K562 (cell line): ENCODE results near the gene NR5A1. TPM values are rescaled to one million over a fixed set of nuclear protein-coding genes. Genes with fewer than 3 reads are reported as not detected.

Experiments
- ATAC-seq: fragments of 200-7000 bp; cut with Tn5 transposase; 3 replicates; pipeline ENCODE4 v1.9.1; 2020; ENCODE audit warnings: moderate library complexity
- BruUV-seq: library from RNA; stranded (reverse); fragments of 400-500 nt; replicated peaks from 2 replicates; lab custom pipeline; 2021; lab: Mats Ljungman, UMichigan
- CTCF ChIA-PET: fragments of 300-600 bp; formaldehyde crosslinking; extraction: SDS; loops from one replicate; lab custom pipeline; 2021; ENCODE audit warnings: low intra/inter-chr PET ratio; lab: Yijun Ruan, JAX
- POLR2A ChIA-PET: fragments of 300-600, 350-650 bp; sonication (Branson Sonifier 250); formaldehyde crosslinking; extraction: SDS; loops from one replicate; lab custom pipeline; 2021; ENCODE audit warnings: antibody characterized with exemption, inconsistent platforms; lab: Yijun Ruan, JAX
- DNase-seq, 4 experiments: peaks; one replicate each; pipeline versions ENCODE4 v3.0.0 to v3.0.0-alpha.2; 2011 to 2018; ENCODE audit warnings: low spot score in 3 of 4, mixed read lengths in 3 of 4; ENCODE audit errors: extremely low read depth in 1 of 4
- FAIRE-seq: peaks from 2 replicates; lab custom pipeline; 2011; peaks lifted over from hg19 to GRCh38; lab: Jason Lieb, UNC
- H2AFZ ChIP-seq: 2 replicates; pipeline ENCODE4 v1.6.0; 2011; ENCODE audit warnings: low read depth, low read length, control low read depth, inconsistent platforms
- H3K27ac ChIP-seq: fragments of 200-600 bp; 3 replicates; pipeline ENCODE4 v1.8.0; 2011; ENCODE audit warnings: low read depth, mild to moderate bottlenecking, control low read depth, inconsistent platforms, low read length, moderate library complexity, mixed read lengths; ENCODE audit errors: extremely low read depth
- H3K27me3 ChIP-seq, 2 experiments: fragments of 300-600 bp in 1 of 2; 2 replicates in 1 of 2; 3 replicates in 1 of 2; pipeline versions ENCODE4 v1.6.0 to v1.8.0; 2011; ENCODE audit warnings: inconsistent platforms in 2 of 2, low read length in 2 of 2, mild to moderate bottlenecking in 1 of 2, mixed read lengths in 1 of 2, moderate library complexity in 1 of 2; ENCODE audit not compliant: control insufficient read depth in 2 of 2, insufficient read depth in 2 of 2
- H3K36me3 ChIP-seq: fragments of 300-600 bp; 3 replicates; pipeline ENCODE4 v1.8.0; 2011; ENCODE audit warnings: mild to moderate bottlenecking, low read length, inconsistent platforms; ENCODE audit not compliant: control insufficient read depth, insufficient read depth
- H3K4me1 ChIP-seq, 2 experiments: fragments of 200-600 bp in 1 of 2; replicated peaks in 1 of 2; 2 replicates in 1 of 2; 3 replicates in 1 of 2; pipeline versions ENCODE4 v1.5.1 to v1.8.0; 2011; ENCODE audit warnings: inconsistent platforms in 2 of 2, low read length in 2 of 2, mild to moderate bottlenecking in 1 of 2, mixed read lengths in 1 of 2, moderate library complexity in 1 of 2; ENCODE audit not compliant: control insufficient read depth in 2 of 2, insufficient read depth in 2 of 2
- H3K4me2 ChIP-seq: 2 replicates; pipeline ENCODE4 v1.6.1; 2011; ENCODE audit warnings: low read length, control low read depth, inconsistent platforms, mixed read lengths; ENCODE audit not compliant: insufficient read depth
- H3K4me3 ChIP-seq: fragments of 200-600 bp; sonication (generic), shearing (Covaris generic); 2 replicates; pipeline ENCODE4 v1.5.1; 2016; ENCODE audit warnings: control low read depth, inconsistent platforms
- H3K79me2 ChIP-seq: fragments of 200-600 bp; 3 replicates; pipeline ENCODE4 v1.8.0; 2011; ENCODE audit warnings: low read length, inconsistent platforms; ENCODE audit not compliant: control insufficient read depth, insufficient read depth
- H3K9ac ChIP-seq, 2 experiments: 2 replicates each; pipeline versions ENCODE4 v1.6.0 to v1.6.1; 2011; ENCODE audit warnings: low read depth in 2 of 2, low read length in 2 of 2, control low read depth in 1 of 2, inconsistent platforms in 1 of 2, mild to moderate bottlenecking in 1 of 2, mixed read lengths in 1 of 2; ENCODE audit not compliant: insufficient read depth in 1 of 2
- H3K9me1 ChIP-seq: one replicate; pipeline ENCODE4 v1.6.0; 2011; ENCODE audit warnings: inconsistent platforms, mild to moderate bottlenecking, low read length, moderate library complexity; ENCODE audit not compliant: control insufficient read depth, insufficient read depth
- H3K9me3 ChIP-seq: replicated peaks from 2 replicates; pipeline ENCODE4 v1.5.1; 2011; ENCODE audit warnings: low read depth, low read length, inconsistent platforms; ENCODE audit not compliant: control insufficient read depth, insufficient read depth
- H4K20me1 ChIP-seq: replicated peaks from 2 replicates; pipeline ENCODE4 v1.6.1; 2011; ENCODE audit warnings: low read length, inconsistent platforms, mixed read lengths; ENCODE audit not compliant: control insufficient read depth, insufficient read depth
- MNT ChIP-seq, 2 experiments: fragments of 450-650 bp; conservative IDR thresholded peaks; 2 replicates each; pipeline ENCODE4 v1.6.1; 2017; ENCODE audit warnings: mild to moderate bottlenecking in 2 of 2, moderate library complexity in 2 of 2
- in situ Hi-C: fragments of 300-500 bp; cut with MboI; formaldehyde crosslinking; loops from 4 replicates; pipeline ENCODE4 v1.15.0; 2018; ENCODE audit warnings: inconsistent platforms, mixed read lengths
- intact Hi-C: fragments of 100-400 bp; cut with micrococcal nuclease; formaldehyde crosslinking; loops from 2 replicates; pipeline ENCODE4 v1.14.2; 2022
- polyA plus RNA-seq, 8 experiments: library from polyadenylated mRNA; depleted of rRNA in 4 of 8; stranded (reverse) in 5 of 8; unstranded in 3 of 8; fragments of >200 nt; fragmentation: Nextera tagmentation in 2 of 8; fragmentation: Illumina TruSeq in 1 of 8; extraction: Ambion mirVana in 2 of 8; extraction: Trizol in 1 of 8; gene quantifications; 2 replicates each; pipeline versions ENCODE4 v1.2.1 to v1.2.3, GENCODE V29; 2011 to 2014; ENCODE audit warnings: inconsistent platforms in 1 of 8, missing spikeins in 1 of 8
- total RNA-seq, 7 experiments: library from RNA; depleted of rRNA in 6 of 7; stranded (reverse); fragments of >200 nt in 6 of 7; fragmentation: Illumina TruSeq in 2 of 7; extraction: Trizol in 2 of 7; gene quantifications; 2 replicates each; pipeline versions ENCODE4 v1.2.1 to v1.2.3, GENCODE V29; 2011 to 2021; ENCODE audit warnings: low replicate concordance in 1 of 7

Gene NR5A1
- total and polyA plus RNA-seq, 9 of the 15 experiments (the other 6 are each of a cell fraction or from before 2014, with no cell fraction given), result 0.11 to 0.32 (median 0.20) TPM; not detected in 6

DNA sequence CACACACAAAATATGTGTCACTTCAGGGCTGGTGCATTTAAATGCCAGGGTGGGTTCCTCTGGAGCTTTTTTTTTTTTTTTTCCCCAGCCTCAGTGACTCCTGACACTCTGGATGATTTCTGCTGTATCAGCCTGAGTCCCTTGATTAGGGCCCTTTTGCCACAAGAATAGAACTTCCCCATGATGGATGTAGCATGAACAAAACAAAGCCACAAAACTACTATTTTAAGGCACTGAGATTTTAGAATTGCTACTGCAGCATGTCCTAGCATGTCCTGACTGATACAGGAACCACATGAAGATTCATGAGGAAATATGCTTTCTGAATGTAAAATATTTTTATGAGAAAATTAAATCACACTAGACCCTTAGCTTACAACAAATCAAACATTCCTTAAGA is 70.9 kb downstream of the NR5A1 start:
- ChIA-PET CTCF (no interaction called here), POLR2A (interaction anchor here (0.6 kb wide), 1 partner anchor 427 kb away, joined by 3 read pairs; no protein-coding TSS in a partner anchor)
- Histone ChIP-seq H3K9me3 (no peaks in the 10 kb centered on the region), H3K27me3 (peaks cover 20 to 68% of the 10 kb centered on the region in 2 experiments), H3K9me1 (peaks cover 2% of the 10 kb centered on the region), H4K20me1 (no peaks in the 10 kb centered on the region; the same call in 1 of the 2 replicates), H3K27ac (no peak overlapping the region), H3K9ac (no peak overlapping the region), H3K4me1 (peaks cover 0 to 3% of the 10 kb centered on the region in 2 experiments; a peak in 2 of 5 replicates), H3K36me3 (no peaks in the 10 kb centered on the region), H3K4me2 (no peak overlapping the region), H3K79me2 (no peaks in the 10 kb centered on the region), H2AFZ (no peak overlapping the region), H3K4me3 (no peak overlapping the region)
- ATAC-seq (no peak), DNase-seq (no peak), FAIRE-seq (no peak)
- in situ Hi-C loops, result no loop called here
- intact Hi-C loops, result no loop called here
- TF ChIP-seq MNT (conservative IDR thresholded peaks at IDR 0.05), result no peak
- no TSS peak for BruUV-seq

Other genes with a start within 250 kb of the NR5A1 start
- 8.0 and 11.4 TPM in 2 replicates for gene NEK6, start 249.4 kb downstream of the NR5A1 start, total RNA-seq (2014; rRNA removed)
- 6.1 and 6.9 TPM in 2 replicates for gene NEK6, start 249.4 kb downstream of the NR5A1 start, total RNA-seq (2014; rRNA removed; fragmentation: Illumina TruSeq; extraction: Trizol)
- 7.9 and 8.4 TPM in 2 replicates for gene NEK6, start 249.4 kb downstream of the NR5A1 start, total RNA-seq (2015; rRNA removed; fragmentation: Illumina TruSeq; extraction: Trizol)
- gene NEK6, start 249.4 kb downstream of the NR5A1 start, total RNA-seq (2021), result 19.0 and 19.7 TPM in 2 replicates
- gene NEK6, start 249.4 kb downstream of the NR5A1 start, polyA plus RNA-seq (2011; rRNA removed), result 12.1 and 27.8 TPM in 2 replicates
- gene NEK6, start 249.4 kb downstream of the NR5A1 start, polyA plus RNA-seq (2014; fragmentation: Illumina TruSeq; extraction: Trizol), result 12.5 and 12.9 TPM in 2 replicates
- gene NEK6, start 249.4 kb downstream of the NR5A1 start, polyA plus RNA-seq (2014; fragmentation: Nextera tagmentation; extraction: Ambion mirVana), result 1 to 10 TPM; 3.1 to 3.5 TPM
- 9.5 and 13.1 TPM in 2 replicates for gene NEK6, start 249.4 kb downstream of the NR5A1 start, polyA plus RNA-seq (2014; rRNA removed)
- 364 and 393 TPM in 2 replicates for gene PSMB7, start 92.0 kb downstream of the NR5A1 start, total RNA-seq (2014; rRNA removed)
- 404 and 414 TPM in 2 replicates for gene PSMB7, start 92.0 kb downstream of the NR5A1 start, total RNA-seq (2014; rRNA removed; fragmentation: Illumina TruSeq; extraction: Trizol)
- 327 and 358 TPM in 2 replicates for gene PSMB7, start 92.0 kb downstream of the NR5A1 start, total RNA-seq (2015; rRNA removed; fragmentation: Illumina TruSeq; extraction: Trizol)
- 321 and 326 TPM in 2 replicates for gene PSMB7, start 92.0 kb downstream of the NR5A1 start, total RNA-seq (2021)
- 544 and 662 TPM in 2 replicates for gene PSMB7, start 92.0 kb downstream of the NR5A1 start, polyA plus RNA-seq (2011; rRNA removed)
- gene PSMB7, start 92.0 kb downstream of the NR5A1 start, polyA plus RNA-seq (2014; fragmentation: Illumina TruSeq; extraction: Trizol), result 368 and 407 TPM in 2 replicates
- 100 to 1,000 TPM; 940 to 978 TPM for gene PSMB7, start 92.0 kb downstream of the NR5A1 start, polyA plus RNA-seq (2014; fragmentation: Nextera tagmentation; extraction: Ambion mirVana)
- 429 and 463 TPM in 2 replicates for gene PSMB7, start 92.0 kb downstream of the NR5A1 start, polyA plus RNA-seq (2014; rRNA removed)
- not detected in 2 replicates for gene ADGRD2, start 56.9 kb downstream of the NR5A1 start, total RNA-seq (2014; rRNA removed)
- gene ADGRD2, start 56.9 kb downstream of the NR5A1 start, total RNA-seq (2014; rRNA removed; fragmentation: Illumina TruSeq; extraction: Trizol), result not detected in 2 replicates
- gene ADGRD2, start 56.9 kb downstream of the NR5A1 start, total RNA-seq (2015; rRNA removed; fragmentation: Illumina TruSeq; extraction: Trizol), result not detected in 2 replicates
- not detected in 2 replicates for gene ADGRD2, start 56.9 kb downstream of the NR5A1 start, total RNA-seq (2021)
- gene ADGRD2, start 56.9 kb downstream of the NR5A1 start, polyA plus RNA-seq (2011; rRNA removed), result not detected in 2 replicates
- not detected in 2 replicates for gene ADGRD2, start 56.9 kb downstream of the NR5A1 start, polyA plus RNA-seq (2014; fragmentation: Illumina TruSeq; extraction: Trizol)
- gene ADGRD2, start 56.9 kb downstream of the NR5A1 start, polyA plus RNA-seq (2014; fragmentation: Nextera tagmentation; extraction: Ambion mirVana), result not detected
- not detected in 2 replicates for gene ADGRD2, start 56.9 kb downstream of the NR5A1 start, polyA plus RNA-seq (2014; rRNA removed)